DND-41 (cell line): Measurements from ENCODE around the gene STAB2.

ENCODE experiments used
- ATAC-seq: fragments of 200-7000 bp; cut with Tn5 transposase; 3 replicates; pipeline ENCODE4 v1.9.1; 2021; ENCODE audit warnings: low read depth; ENCODE audit not compliant: insufficient read depth
- DNase-seq: peaks from one replicate; pipeline ENCODE4 v3.0.0-alpha.2; 2020
- H2AFZ ChIP-seq: 2 replicates; pipeline ENCODE4 v1.6.0; 2012; ENCODE audit warnings: low read depth, low read length
- H3K27ac ChIP-seq: 2 replicates; pipeline ENCODE4 v1.5.1; 2012; ENCODE audit warnings: low read length, inconsistent platforms
- H3K27me3 ChIP-seq: fragments of 200-600 bp; sonication (generic); 2 replicates; pipeline ENCODE4 v1.6.0; 2012; ENCODE audit warnings: low read length, mild to moderate bottlenecking, inconsistent platforms; ENCODE audit not compliant: insufficient read depth, poor library complexity
- H3K36me3 ChIP-seq: 2 replicates; pipeline ENCODE4 v1.5.1; 2012; ENCODE audit warnings: low read length, inconsistent platforms; ENCODE audit not compliant: insufficient read depth
- H3K4me1 ChIP-seq: 2 replicates; pipeline ENCODE4 v1.5.1; 2012; ENCODE audit warnings: mild to moderate bottlenecking, low read length; ENCODE audit not compliant: insufficient read depth
- H3K4me2 ChIP-seq: 2 replicates; pipeline ENCODE4 v1.6.0; 2012; ENCODE audit warnings: mild to moderate bottlenecking, moderate library complexity, low read length, inconsistent platforms; ENCODE audit not compliant: insufficient read depth
- H3K4me3 ChIP-seq, 2 experiments: fragments of 200-600 bp in 1 of 2; shearing (Covaris generic) in 1 of 2; 2 replicates each; pipeline ENCODE4 v1.5.1; 2012 to 2016; ENCODE audit warnings: inconsistent platforms in 2 of 2, low read length in 2 of 2, mild to moderate bottlenecking in 2 of 2, low read depth in 1 of 2, moderate library complexity in 1 of 2
- H3K79me2 ChIP-seq: 2 replicates; pipeline ENCODE4 v1.6.0; 2012; ENCODE audit warnings: low read length, inconsistent platforms; ENCODE audit not compliant: insufficient read depth
- H3K9ac ChIP-seq: 2 replicates; pipeline ENCODE4 v1.6.0; 2012; ENCODE audit warnings: low read depth, mild to moderate bottlenecking, inconsistent platforms, low read length, moderate library complexity
- H3K9me3 ChIP-seq: 2 replicates; pipeline ENCODE4 v1.5.1; 2012; ENCODE audit warnings: low read length, moderate library complexity, mild to moderate bottlenecking, inconsistent platforms; ENCODE audit not compliant: insufficient read depth, severe bottlenecking
- H4K20me1 ChIP-seq: 2 replicates; pipeline ENCODE4 v1.6.0; 2012; ENCODE audit warnings: low read length; ENCODE audit not compliant: insufficient read depth
- CTCF ChIP-seq: IDR thresholded peaks from 2 replicates; pipeline ENCODE4 v1.5.1; 2012; ENCODE audit warnings: borderline replicate concordance, low read length, moderate library complexity, mild to moderate bottlenecking; ENCODE audit not compliant: poor library complexity, severe bottlenecking; ENCODE audit errors: extremely low read depth
- EZH2 ChIP-seq: IDR thresholded peaks from 3 replicates; pipeline ENCODE4 v1.6.1; 2012; ENCODE audit warnings: borderline replicate concordance, low read depth, mild to moderate bottlenecking, moderate library complexity, low read length, inconsistent platforms; ENCODE audit not compliant: severe bottlenecking

STAB2 gene

GRCh38 chr12:103637021-103637420 is 49.9 kb downstream of the STAB2 start:
- Histone ChIP-seq H3K9ac (no peak overlapping the region), H3K4me2 (no peak overlapping the region), H2AFZ (no peak overlapping the region), H3K79me2 (no peaks in the 10 kb centered on the region), H4K20me1 (no peaks in the 10 kb centered on the region), H3K4me1 (no peaks in the 10 kb centered on the region), H3K4me3 (no peak overlapping the region), H3K27ac (no peak overlapping the region), H3K9me3 (no peaks in the 10 kb centered on the region), H3K36me3 (no peaks in the 10 kb centered on the region), H3K27me3 (peaks cover 4% of the 10 kb centered on the region)
- DNase-seq (no peak), ATAC-seq (no peak)
- TF ChIP-seq CTCF, result no peak
- no peak for TF ChIP-seq EZH2

GRCh38 chr12:103637429-103637828 is 50.4 kb downstream of the STAB2 start:
- no peaks in the 10 kb centered on the region for H3K9me3 ChIP-seq
- no peaks in the 10 kb centered on the region for H3K36me3 ChIP-seq
- no peak for TF ChIP-seq EZH2
- no peak for TF ChIP-seq CTCF
- H3K4me3 ChIP-seq, result no peak overlapping the region
- no peaks in the 10 kb centered on the region for H4K20me1 ChIP-seq
- H3K79me2 ChIP-seq, result no peaks in the 10 kb centered on the region
- no peaks in the 10 kb centered on the region for H3K4me1 ChIP-seq
- H3K27me3 ChIP-seq, result peaks cover 4% of the 10 kb centered on the region
- ATAC-seq (no peak), DNase-seq (no peak)
- H3K4me2 ChIP-seq, result no peak overlapping the region
- H3K27ac ChIP-seq, result no peak overlapping the region
- no peak overlapping the region for H2AFZ ChIP-seq
- H3K9ac ChIP-seq, result no peak overlapping the region

- TF ChIP-seq CTCF (no peak), EZH2 (no peak)
These were observed 52.9 kb downstream of the STAB2 start for GRCh38 chr12:103639983-103640382.

GRCh38 chr12:103640410-103640809 is 53.3 kb downstream of the STAB2 start:
- no peak overlapping the region for H3K4me3 ChIP-seq
- no peaks in the 10 kb centered on the region for H3K79me2 ChIP-seq
- no peaks in the 10 kb centered on the region for H3K36me3 ChIP-seq
- no peak overlapping the region for H3K4me2 ChIP-seq
- H3K27ac ChIP-seq, result no peak overlapping the region
- TF ChIP-seq CTCF (no peak), EZH2 (no peak)
- H2AFZ ChIP-seq, result no peak overlapping the region
- no peaks in the 10 kb centered on the region for H3K4me1 ChIP-seq
- H4K20me1 ChIP-seq, result no peaks in the 10 kb centered on the region
- ATAC-seq (no peak), DNase-seq (no peak)
- no peaks in the 10 kb centered on the region for H3K9me3 ChIP-seq
- H3K9ac ChIP-seq, result no peak overlapping the region
- H3K27me3 ChIP-seq, result peaks cover 4% of the 10 kb centered on the region

More at GRCh38 chr12:103639983-103640382, 52.9 kb downstream of the STAB2 start:
- Histone ChIP-seq H3K36me3 (no peaks in the 10 kb centered on the region), H3K79me2 (no peaks in the 10 kb centered on the region), H3K4me3 (no peak overlapping the region), H3K9ac (no peak overlapping the region), H3K27ac (no peak overlapping the region), H3K27me3 (peaks cover 4% of the 10 kb centered on the region), H4K20me1 (no peaks in the 10 kb centered on the region), H3K9me3 (no peaks in the 10 kb centered on the region), H3K4me2 (no peak overlapping the region), H3K4me1 (no peaks in the 10 kb centered on the region), H2AFZ (no peak overlapping the region)
- DNase-seq (no peak), ATAC-seq (no peak)
